ENCODE measurements around the gene CD274.

CD274 gene

DNA sequence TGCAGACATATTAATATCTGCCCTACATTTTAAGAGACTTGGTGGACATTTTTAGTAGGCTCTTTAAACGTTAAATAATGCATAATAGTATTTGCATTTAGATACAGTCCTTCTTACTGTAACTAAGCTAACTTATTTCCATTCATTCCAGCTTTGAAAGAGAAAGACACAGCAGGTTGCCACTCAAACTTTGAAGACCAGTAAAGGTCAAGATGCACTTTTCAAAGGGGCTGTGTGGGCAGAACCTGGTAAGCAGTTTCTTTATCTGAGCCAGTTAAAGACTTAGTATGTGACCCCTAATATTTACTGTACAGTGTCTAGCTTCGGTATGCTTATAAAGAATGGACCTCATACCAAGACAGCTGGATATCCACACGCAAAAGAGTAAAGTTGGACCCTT is 33.4 kb upstream of the CD274 start:
- no peak for DNase-seq
- Histone ChIP-seq H3K4me1 (ENCODE audit: insufficient read depth, low read length) (no peaks in the 10 kb centered on the region), H4K20me1 (ENCODE audit: insufficient read depth, low read length) (no peaks in the 10 kb centered on the region), H3K27me3 (ENCODE audit: insufficient read depth, low read length, poor library complexity) (no peaks in the 10 kb centered on the region), H3K4me3 (ENCODE audit: low read depth in 1 of 2, low read length in 2 of 2) (no peak overlapping the region), H3K36me3 (ENCODE audit: insufficient read depth, low read length) (no peaks in the 10 kb centered on the region), H2AFZ (ENCODE audit: low read depth, low read length) (no peak overlapping the region), H3K9me3 (ENCODE audit: insufficient read depth, low read length, severe bottlenecking) (no peaks in the 10 kb centered on the region), H3K27ac (ENCODE audit: low read length) (no peak overlapping the region), H3K79me2 (ENCODE audit: insufficient read depth, low read length) (no peaks in the 10 kb centered on the region), H3K9ac (ENCODE audit: low read depth, low read length) (no peak overlapping the region), H3K4me2 (ENCODE audit: insufficient read depth, low read length) (no peak overlapping the region)
- no peak for ATAC-seq (ENCODE audit: insufficient read depth, low read depth)
- TF ChIP-seq, protein P1, sequence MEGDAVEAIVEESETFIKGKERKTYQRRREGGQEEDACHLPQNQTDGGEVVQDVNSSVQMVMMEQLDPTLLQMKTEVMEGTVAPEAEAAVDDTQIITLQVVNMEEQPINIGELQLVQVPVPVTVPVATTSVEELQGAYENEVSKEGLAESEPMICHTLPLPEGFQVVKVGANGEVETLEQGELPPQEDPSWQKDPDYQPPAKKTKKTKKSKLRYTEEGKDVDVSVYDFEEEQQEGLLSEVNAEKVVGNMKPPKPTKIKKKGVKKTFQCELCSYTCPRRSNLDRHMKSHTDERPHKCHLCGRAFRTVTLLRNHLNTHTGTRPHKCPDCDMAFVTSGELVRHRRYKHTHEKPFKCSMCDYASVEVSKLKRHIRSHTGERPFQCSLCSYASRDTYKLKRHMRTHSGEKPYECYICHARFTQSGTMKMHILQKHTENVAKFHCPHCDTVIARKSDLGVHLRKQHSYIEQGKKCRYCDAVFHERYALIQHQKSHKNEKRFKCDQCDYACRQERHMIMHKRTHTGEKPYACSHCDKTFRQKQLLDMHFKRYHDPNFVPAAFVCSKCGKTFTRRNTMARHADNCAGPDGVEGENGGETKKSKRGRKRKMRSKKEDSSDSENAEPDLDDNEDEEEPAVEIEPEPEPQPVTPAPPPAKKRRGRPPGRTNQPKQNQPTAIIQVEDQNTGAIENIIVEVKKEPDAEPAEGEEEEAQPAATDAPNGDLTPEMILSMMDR (IDR thresholded peaks at IDR 0.05; ENCODE audit: borderline replicate concordance, extremely low read depth, low read length, poor library complexity, severe bottlenecking) = no peak
- no peak for TF ChIP-seq EZH2 (IDR thresholded peaks at IDR 0.05; ENCODE audit: borderline replicate concordance, low read depth, low read length, severe bottlenecking)

DNA sequence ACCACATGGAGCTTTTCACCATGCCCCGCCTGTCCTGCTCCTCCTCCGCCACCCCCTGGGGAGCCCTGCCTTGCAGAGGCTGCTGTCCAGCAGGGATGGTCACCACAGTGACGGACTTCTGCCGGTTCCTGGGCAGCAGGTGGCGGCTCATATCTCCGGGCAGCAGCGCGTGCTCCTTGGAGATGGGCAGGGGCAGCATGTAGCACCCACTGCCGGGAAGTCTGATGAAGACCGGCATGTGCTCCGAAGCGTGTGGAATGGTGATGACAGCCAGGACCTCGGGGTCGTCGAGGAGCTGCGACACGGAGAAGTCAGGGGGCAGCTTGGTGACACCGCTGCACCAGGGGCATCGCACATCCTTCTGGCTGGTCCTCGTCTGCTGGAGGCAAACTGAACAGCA is 31.9 kb upstream of the CD274 start:
- TF ChIP-seq EZH2 (IDR thresholded peaks at IDR 0.05; ENCODE audit: borderline replicate concordance, low read depth, low read length, severe bottlenecking) = no peak
- TF ChIP-seq, protein P1 (IDR thresholded peaks at IDR 0.05; ENCODE audit: borderline replicate concordance, extremely low read depth, low read length, poor library complexity, severe bottlenecking) = no peak
- Histone ChIP-seq H3K4me3 (ENCODE audit: low read depth in 1 of 2, low read length in 2 of 2) (no peak overlapping the region), H3K79me2 (ENCODE audit: insufficient read depth, low read length) (no peaks in the 10 kb centered on the region), H3K36me3 (ENCODE audit: insufficient read depth, low read length) (no peaks in the 10 kb centered on the region), H3K9me3 (ENCODE audit: insufficient read depth, low read length, severe bottlenecking) (no peaks in the 10 kb centered on the region), H3K27ac (ENCODE audit: low read length) (no peak overlapping the region), H2AFZ (ENCODE audit: low read depth, low read length) (no peak overlapping the region), H4K20me1 (ENCODE audit: insufficient read depth, low read length) (no peaks in the 10 kb centered on the region), H3K27me3 (ENCODE audit: insufficient read depth, low read length, poor library complexity) (no peaks in the 10 kb centered on the region), H3K9ac (ENCODE audit: low read depth, low read length) (no peak overlapping the region), H3K4me2 (ENCODE audit: insufficient read depth, low read length) (no peak overlapping the region), H3K4me1 (ENCODE audit: insufficient read depth, low read length) (no peaks in the 10 kb centered on the region)
- DNase-seq (no peak), ATAC-seq (ENCODE audit: insufficient read depth, low read depth) (no peak)

DNA sequence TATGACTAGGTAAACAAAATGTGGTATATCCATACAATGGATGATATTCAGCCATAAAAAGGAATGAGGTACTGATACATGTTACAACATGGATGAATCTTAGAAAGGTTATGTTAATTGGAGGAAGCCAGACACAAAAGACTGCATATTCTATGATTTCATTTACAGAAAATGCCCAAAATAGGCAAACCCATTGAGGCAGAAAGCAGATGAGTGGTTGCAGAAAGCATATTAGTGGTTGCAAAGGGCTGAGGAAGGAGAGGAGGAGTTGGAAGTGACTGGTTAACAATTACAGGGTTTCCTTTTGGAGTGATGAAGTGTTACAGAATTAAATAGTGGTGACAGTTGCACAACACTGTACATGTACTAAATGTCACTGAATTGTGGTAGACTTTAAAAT is 30.4 kb upstream of the CD274 start:
- no peaks in the 10 kb centered on the region for H4K20me1 ChIP-seq (ENCODE audit: insufficient read depth, low read length)
- H3K9ac ChIP-seq (ENCODE audit: low read depth, low read length) = no peak overlapping the region
- H3K4me3 ChIP-seq (ENCODE audit: low read depth in 1 of 2, low read length in 2 of 2) = no peak overlapping the region
- DNase-seq (no peak), ATAC-seq (ENCODE audit: insufficient read depth, low read depth) (no peak)
- H3K36me3 ChIP-seq (ENCODE audit: insufficient read depth, low read length) = no peaks in the 10 kb centered on the region
- TF ChIP-seq, protein P1 (IDR thresholded peaks at IDR 0.05; ENCODE audit: borderline replicate concordance, extremely low read depth, low read length, poor library complexity, severe bottlenecking) = no peak
- no peak for TF ChIP-seq EZH2 (IDR thresholded peaks at IDR 0.05; ENCODE audit: borderline replicate concordance, low read depth, low read length, severe bottlenecking)
- H3K27me3 ChIP-seq (ENCODE audit: insufficient read depth, low read length, poor library complexity) = no peaks in the 10 kb centered on the region
- H3K79me2 ChIP-seq (ENCODE audit: insufficient read depth, low read length) = no peaks in the 10 kb centered on the region
- H2AFZ ChIP-seq (ENCODE audit: low read depth, low read length) = no peak overlapping the region
- no peaks in the 10 kb centered on the region for H3K9me3 ChIP-seq (ENCODE audit: insufficient read depth, low read length, severe bottlenecking)
- H3K4me2 ChIP-seq (ENCODE audit: insufficient read depth, low read length) = no peak overlapping the region
- H3K4me1 ChIP-seq (ENCODE audit: insufficient read depth, low read length) = no peaks in the 10 kb centered on the region
- H3K27ac ChIP-seq (ENCODE audit: low read length) = no peak overlapping the region

DNA sequence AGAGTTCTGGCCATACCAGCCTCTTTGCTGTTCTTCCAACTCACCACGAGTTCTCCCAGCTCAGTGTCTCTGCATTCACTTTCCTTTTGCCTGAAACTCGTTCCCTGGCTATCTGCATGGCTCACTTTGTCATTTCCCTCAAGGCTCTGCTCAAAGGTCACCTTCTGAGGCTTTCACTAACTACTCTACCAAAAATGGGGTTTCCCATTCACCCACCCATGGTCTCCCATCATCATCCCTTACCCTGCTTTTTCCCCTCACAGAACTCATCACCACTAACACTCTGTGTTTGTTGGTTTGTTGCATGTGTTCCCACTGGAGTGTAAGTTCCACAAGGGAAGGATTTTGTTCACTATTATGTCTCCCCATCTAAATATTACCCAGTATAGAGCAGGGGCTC is 29.2 kb upstream of the CD274 start:
- H3K4me2 ChIP-seq (ENCODE audit: insufficient read depth, low read length) = no peak overlapping the region
- H3K79me2 ChIP-seq (ENCODE audit: insufficient read depth, low read length) = no peaks in the 10 kb centered on the region

More for the DNA sequence above, 29.2 kb upstream of the CD274 start:
- no peaks in the 10 kb centered on the region for H3K4me1 ChIP-seq (ENCODE audit: insufficient read depth, low read length)
- DNase-seq (no peak), ATAC-seq (ENCODE audit: insufficient read depth, low read depth) (no peak)
- H3K36me3 ChIP-seq (ENCODE audit: insufficient read depth, low read length) = no peaks in the 10 kb centered on the region
- no peaks in the 10 kb centered on the region for H4K20me1 ChIP-seq (ENCODE audit: insufficient read depth, low read length)
- H2AFZ ChIP-seq (ENCODE audit: low read depth, low read length) = no peak overlapping the region
- no peaks in the 10 kb centered on the region for H3K27me3 ChIP-seq (ENCODE audit: insufficient read depth, low read length, poor library complexity)
- no peaks in the 10 kb centered on the region for H3K9me3 ChIP-seq (ENCODE audit: insufficient read depth, low read length, severe bottlenecking)
- no peak overlapping the region for H3K9ac ChIP-seq (ENCODE audit: low read depth, low read length)
- no peak overlapping the region for H3K27ac ChIP-seq (ENCODE audit: low read length)
- no peak for TF ChIP-seq EZH2 (IDR thresholded peaks at IDR 0.05; ENCODE audit: borderline replicate concordance, low read depth, low read length, severe bottlenecking)
- TF ChIP-seq, protein P1 (IDR thresholded peaks at IDR 0.05; ENCODE audit: borderline replicate concordance, extremely low read depth, low read length, poor library complexity, severe bottlenecking) = no peak
- H3K4me3 ChIP-seq (ENCODE audit: low read depth in 1 of 2, low read length in 2 of 2) = no peak overlapping the region

Measured in DND-41 (cell line).